ENCODE measurements around the gene CPNE9.

The CPNE9 gene

DNA sequence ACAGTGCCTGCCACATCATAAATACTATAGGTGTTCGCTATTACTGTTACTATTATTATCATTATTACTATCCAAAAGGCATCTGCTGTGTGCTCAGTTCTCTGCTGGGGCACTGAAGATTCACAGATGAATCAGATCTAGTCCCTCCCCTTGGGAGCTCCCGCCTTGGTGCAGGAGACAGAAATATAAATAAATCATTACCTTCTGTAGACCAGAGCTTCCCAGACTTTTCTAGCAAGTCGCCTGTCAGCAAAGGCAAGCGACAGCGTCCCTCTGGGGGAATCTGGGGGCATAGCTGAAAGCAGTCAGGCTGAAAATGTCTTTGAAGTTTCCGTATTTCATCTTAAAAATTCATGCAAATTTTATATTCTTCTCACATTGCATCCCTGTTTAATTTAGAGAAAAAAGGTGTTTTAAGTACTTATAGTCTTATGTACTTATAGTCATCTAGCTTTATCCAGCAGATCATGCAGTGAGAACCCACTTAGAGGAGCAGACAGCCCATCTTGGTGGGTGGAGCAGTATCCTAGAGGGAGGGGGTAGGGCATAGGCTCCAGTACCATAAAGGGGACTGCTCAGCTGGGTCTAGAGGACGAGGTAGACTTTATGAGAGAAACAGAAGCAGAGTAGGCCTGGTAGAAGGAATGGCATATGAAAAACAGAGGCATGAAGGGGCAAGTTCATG is 17.5 kb downstream of the CPNE9 start:
- Histone ChIP-seq H4K20me1 (ENCODE audit: low read depth, low read length) (no peaks in the 10 kb centered on the region), H3K79me2 (ENCODE audit: insufficient read depth, low read length) (no peaks in the 10 kb centered on the region), H3K36me3 (ENCODE audit: low read length) (no peaks in the 10 kb centered on the region), H3K27ac (ENCODE audit: low read depth, low read length) (no peak overlapping the region), H3K9me2 (replicated peaks; ENCODE audit: insufficient read depth, low read length) (no peaks in the 10 kb centered on the region), H3K27me3 (ENCODE audit: low read length) (no peaks in the 10 kb centered on the region), H3K9me3 (ENCODE audit: insufficient read depth, low read length) (no peaks in the 10 kb centered on the region), H3K9ac (ENCODE audit: low read length) (no peak overlapping the region), H2AFZ (ENCODE audit: low read depth, low read length, severe bottlenecking) (no peak overlapping the region), H3F3A (ENCODE audit: insufficient read depth) (no peaks in the 10 kb centered on the region), H3K4me3 (ENCODE audit: insufficient read depth, low read length, poor library complexity, severe bottlenecking) (no peak overlapping the region), H3K4me2 (ENCODE audit: low read depth, low read length, poor library complexity, severe bottlenecking) (no peak overlapping the region)
- TF ChIP-seq EZH2phosphoT487 (conservative IDR thresholded peaks at IDR 0.05; ENCODE audit: low read length) (no peak), CTCF (IDR thresholded peaks at IDR 0.05; ENCODE audit: insufficient read depth, low read length, poor library complexity, severe bottlenecking) (no peak)

DNA sequence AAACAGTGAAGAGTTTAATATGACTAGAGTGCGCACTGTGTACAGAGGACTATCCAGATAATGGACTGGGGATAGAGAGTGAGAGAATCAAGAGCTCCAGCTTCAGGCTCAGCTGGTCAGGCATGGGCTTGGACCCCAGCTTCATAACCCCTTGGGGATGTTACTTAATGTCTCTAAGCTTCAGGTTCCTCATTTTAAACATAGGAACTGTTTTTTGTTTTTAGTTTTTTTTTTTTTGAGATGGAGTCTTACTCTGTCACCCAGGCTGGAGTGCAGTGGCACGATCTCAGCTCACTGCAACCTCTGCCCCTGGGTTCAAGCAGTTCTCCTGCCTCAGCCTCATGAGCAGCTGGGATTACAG is 18.0 kb downstream of the CPNE9 start:
- H2AFZ ChIP-seq (ENCODE audit: low read depth, low read length, severe bottlenecking) = no peak overlapping the region
- H3F3A ChIP-seq (ENCODE audit: insufficient read depth) = no peaks in the 10 kb centered on the region
- H3K9me3 ChIP-seq (ENCODE audit: insufficient read depth, low read length) = no peaks in the 10 kb centered on the region
- no peak overlapping the region for H3K4me3 ChIP-seq (ENCODE audit: insufficient read depth, low read length, poor library complexity, severe bottlenecking)
- no peaks in the 10 kb centered on the region for H4K20me1 ChIP-seq (ENCODE audit: low read depth, low read length)
- H3K4me2 ChIP-seq (ENCODE audit: low read depth, low read length, poor library complexity, severe bottlenecking) = no peak overlapping the region
- no peak overlapping the region for H3K9ac ChIP-seq (ENCODE audit: low read length)
- no peaks in the 10 kb centered on the region for H3K79me2 ChIP-seq (ENCODE audit: insufficient read depth, low read length)
- TF ChIP-seq EZH2phosphoT487 (conservative IDR thresholded peaks at IDR 0.05; ENCODE audit: low read length) (no peak), CTCF (IDR thresholded peaks at IDR 0.05; ENCODE audit: insufficient read depth, low read length, poor library complexity, severe bottlenecking) (no peak)
- no peaks in the 10 kb centered on the region for H3K9me2 ChIP-seq (replicated peaks; ENCODE audit: insufficient read depth, low read length)
- no peak overlapping the region for H3K27ac ChIP-seq (ENCODE audit: low read depth, low read length)
- H3K27me3 ChIP-seq (ENCODE audit: low read length) = no peaks in the 10 kb centered on the region
- H3K36me3 ChIP-seq (ENCODE audit: low read length) = no peaks in the 10 kb centered on the region

- H3K9me2 ChIP-seq (replicated peaks; ENCODE audit: insufficient read depth, low read length) = no peaks in the 10 kb centered on the region
- H3K79me2 ChIP-seq (ENCODE audit: insufficient read depth, low read length) = no peaks in the 10 kb centered on the region
- no peak overlapping the region for H2AFZ ChIP-seq (ENCODE audit: low read depth, low read length, severe bottlenecking)
- no peak overlapping the region for H3K9ac ChIP-seq (ENCODE audit: low read length)
- no peak overlapping the region for H3K4me2 ChIP-seq (ENCODE audit: low read depth, low read length, poor library complexity, severe bottlenecking)
- 0 out of 2 replicates have a peak, but pooled peaks cover 7% of the 10 kb centered on the region for H3F3A ChIP-seq (ENCODE audit: insufficient read depth)
- no peaks in the 10 kb centered on the region for H4K20me1 ChIP-seq (ENCODE audit: low read depth, low read length)
- no peak overlapping the region for H3K27ac ChIP-seq (ENCODE audit: low read depth, low read length)
- no peak overlapping the region for H3K4me3 ChIP-seq (ENCODE audit: insufficient read depth, low read length, poor library complexity, severe bottlenecking)
- no peaks in the 10 kb centered on the region for H3K27me3 ChIP-seq (ENCODE audit: low read length)
- no peaks in the 10 kb centered on the region for H3K36me3 ChIP-seq (ENCODE audit: low read length)
- H3K9me3 ChIP-seq (ENCODE audit: insufficient read depth, low read length) = no peaks in the 10 kb centered on the region
- TF ChIP-seq EZH2phosphoT487 (conservative IDR thresholded peaks at IDR 0.05; ENCODE audit: low read length) (no peak), CTCF (IDR thresholded peaks at IDR 0.05; ENCODE audit: insufficient read depth, low read length, poor library complexity, severe bottlenecking) (no peak)
These were observed 22.3 kb downstream of the CPNE9 start for GRCh38 chr3:9725775-9726515.

Measured in SU-DHL-6 (cell line).